Measurements from ENCODE around the gene PTPRN2. TPM values are rescaled to one million over a fixed set of nuclear protein-coding genes. Genes with fewer than 3 reads are reported as not detected.

Gene PTPRN2
- total RNA-seq, 1 experiment from 2014 or later, result 0.11 TPM

DNA sequence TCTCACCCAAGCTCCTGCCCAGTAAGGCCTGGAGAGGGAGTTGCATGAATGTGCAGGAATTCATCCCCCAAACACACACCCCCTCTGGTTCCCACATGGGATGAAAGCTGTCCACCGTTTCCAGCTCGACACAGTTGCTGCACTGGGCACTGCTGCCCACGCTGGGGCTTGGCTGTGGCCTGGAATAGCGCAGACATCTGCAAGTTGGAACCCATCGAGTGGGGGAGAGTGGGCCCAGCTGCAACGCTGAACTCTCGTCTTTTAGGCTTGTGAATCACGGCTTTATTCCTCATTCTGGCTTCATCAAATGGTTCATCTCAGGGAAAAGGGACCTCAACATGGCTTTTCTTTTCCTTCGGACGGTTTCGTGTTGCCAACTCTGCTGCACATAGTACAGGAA lies 986.1 kb downstream of the PTPRN2 start:
- Histone ChIP-seq H3K4me1 (ENCODE audit: insufficient read depth, low read length, poor library complexity, severe bottlenecking) (no peaks in the 10 kb centered on the region), H3K27ac (ENCODE audit: low read depth, low read length, poor library complexity, severe bottlenecking) (no peak overlapping the region), H3K36me3 (ENCODE audit: insufficient read depth, low read length, poor library complexity, severe bottlenecking) (no peaks in the 10 kb centered on the region), H3K27me3 (replicated peaks; ENCODE audit: insufficient read depth, low read depth, low read length, poor library complexity) (no peaks in the 10 kb centered on the region), H3K9me3 (ENCODE audit: low read depth, low read length, poor library complexity, severe bottlenecking) (no peaks in the 10 kb centered on the region), H3K4me3 (ENCODE audit: low read depth, low read length, poor library complexity, severe bottlenecking) (no peak overlapping the region)
- BruUV-seq (replicated peaks), result no TSS peak
- intact Hi-C loops (cut with micrococcal nuclease; ENCODE audit: unreplicated experiment), result no loop called here
- POLR2A ChIA-PET (ENCODE audit: low non-redundant PET), result no interaction called here
- no peak for TF ChIP-seq EZH2 (IDR thresholded peaks at IDR 0.05; ENCODE audit: borderline replicate concordance, low read depth, low read length, poor library complexity, severe bottlenecking)
- TF ChIP-seq, protein P1, sequence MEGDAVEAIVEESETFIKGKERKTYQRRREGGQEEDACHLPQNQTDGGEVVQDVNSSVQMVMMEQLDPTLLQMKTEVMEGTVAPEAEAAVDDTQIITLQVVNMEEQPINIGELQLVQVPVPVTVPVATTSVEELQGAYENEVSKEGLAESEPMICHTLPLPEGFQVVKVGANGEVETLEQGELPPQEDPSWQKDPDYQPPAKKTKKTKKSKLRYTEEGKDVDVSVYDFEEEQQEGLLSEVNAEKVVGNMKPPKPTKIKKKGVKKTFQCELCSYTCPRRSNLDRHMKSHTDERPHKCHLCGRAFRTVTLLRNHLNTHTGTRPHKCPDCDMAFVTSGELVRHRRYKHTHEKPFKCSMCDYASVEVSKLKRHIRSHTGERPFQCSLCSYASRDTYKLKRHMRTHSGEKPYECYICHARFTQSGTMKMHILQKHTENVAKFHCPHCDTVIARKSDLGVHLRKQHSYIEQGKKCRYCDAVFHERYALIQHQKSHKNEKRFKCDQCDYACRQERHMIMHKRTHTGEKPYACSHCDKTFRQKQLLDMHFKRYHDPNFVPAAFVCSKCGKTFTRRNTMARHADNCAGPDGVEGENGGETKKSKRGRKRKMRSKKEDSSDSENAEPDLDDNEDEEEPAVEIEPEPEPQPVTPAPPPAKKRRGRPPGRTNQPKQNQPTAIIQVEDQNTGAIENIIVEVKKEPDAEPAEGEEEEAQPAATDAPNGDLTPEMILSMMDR (conservative IDR thresholded peaks at IDR 0.05; ENCODE audit: low read depth, low read length), result no peak
- no peak for DNase-seq (ENCODE audit: low spot score)
- CTCF ChIA-PET, result no interaction called here

DNA sequence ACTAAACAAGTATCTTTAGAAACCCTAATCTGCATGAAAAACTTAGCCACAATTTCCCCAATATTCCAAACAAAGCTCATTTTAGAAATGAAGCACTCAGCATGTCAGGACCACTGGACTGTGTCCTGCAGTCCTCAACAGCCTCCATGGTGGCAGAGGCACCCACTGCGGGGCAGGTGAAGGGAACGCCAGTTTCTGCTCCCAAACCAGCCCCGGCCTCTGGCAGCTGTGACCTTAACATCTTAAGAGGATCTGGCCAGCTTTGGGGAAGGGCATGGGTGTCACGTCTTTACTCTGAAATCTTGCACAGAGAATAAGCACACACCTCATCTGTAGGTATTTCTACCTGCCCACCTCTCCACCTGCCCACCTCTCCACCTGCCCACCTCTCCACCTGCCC lies 988.1 kb downstream of the PTPRN2 start:
- no peak for TF ChIP-seq EZH2 (IDR thresholded peaks at IDR 0.05; ENCODE audit: borderline replicate concordance, low read depth, low read length, poor library complexity, severe bottlenecking)
- TF ChIP-seq, protein P1 (conservative IDR thresholded peaks at IDR 0.05; ENCODE audit: low read depth, low read length), result no peak
- ChIA-PET POLR2A (ENCODE audit: low non-redundant PET) (no interaction called here), CTCF (no interaction called here)
- H3K27ac ChIP-seq (ENCODE audit: low read depth, low read length, poor library complexity, severe bottlenecking), result no peak overlapping the region
- no TSS peak for BruUV-seq (replicated peaks)
- no peaks in the 10 kb centered on the region for H3K9me3 ChIP-seq (ENCODE audit: low read depth, low read length, poor library complexity, severe bottlenecking)
- H3K36me3 ChIP-seq (ENCODE audit: insufficient read depth, low read length, poor library complexity, severe bottlenecking), result no peaks in the 10 kb centered on the region
- H3K4me3 ChIP-seq (ENCODE audit: low read depth, low read length, poor library complexity, severe bottlenecking), result no peak overlapping the region
- no peaks in the 10 kb centered on the region for H3K27me3 ChIP-seq (replicated peaks; ENCODE audit: insufficient read depth, low read depth, low read length, poor library complexity)
- no peaks in the 10 kb centered on the region for H3K4me1 ChIP-seq (ENCODE audit: insufficient read depth, low read length, poor library complexity, severe bottlenecking)
- no peak for DNase-seq (ENCODE audit: low spot score)
- intact Hi-C loops (cut with micrococcal nuclease; ENCODE audit: unreplicated experiment), result no loop called here

DNA sequence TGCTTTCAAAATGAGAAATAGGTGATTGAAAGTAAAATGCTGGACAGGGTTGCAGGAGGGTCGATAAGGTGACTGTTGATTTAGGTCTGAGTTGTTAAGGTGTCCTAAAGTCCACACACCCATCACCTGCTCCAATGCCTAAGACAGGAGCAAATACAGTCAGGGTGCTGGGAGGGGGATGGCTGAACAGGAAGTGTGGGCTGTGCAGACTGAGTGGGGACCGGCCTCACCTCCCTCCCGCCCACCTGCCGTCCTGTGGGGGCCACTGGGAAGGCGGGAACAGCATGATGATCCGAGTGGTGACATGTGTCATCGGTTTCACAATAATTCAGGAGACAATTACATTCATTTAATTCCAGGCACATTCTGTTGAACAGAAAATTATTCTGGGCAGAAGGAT lies 990.1 kb downstream of the PTPRN2 start:
- no peaks in the 10 kb centered on the region for H3K9me3 ChIP-seq (ENCODE audit: low read depth, low read length, poor library complexity, severe bottlenecking)

More for the DNA sequence above, 990.1 kb downstream of the PTPRN2 start:
- H3K4me3 ChIP-seq (ENCODE audit: low read depth, low read length, poor library complexity, severe bottlenecking), result no peak overlapping the region
- DNase-seq (ENCODE audit: low spot score), result no peak
- no peaks in the 10 kb centered on the region for H3K36me3 ChIP-seq (ENCODE audit: insufficient read depth, low read length, poor library complexity, severe bottlenecking)
- no peak for TF ChIP-seq EZH2 (IDR thresholded peaks at IDR 0.05; ENCODE audit: borderline replicate concordance, low read depth, low read length, poor library complexity, severe bottlenecking)
- TF ChIP-seq, protein P1 (conservative IDR thresholded peaks at IDR 0.05; ENCODE audit: low read depth, low read length), result no peak
- intact Hi-C loops (cut with micrococcal nuclease; ENCODE audit: unreplicated experiment), result no loop called here
- H3K4me1 ChIP-seq (ENCODE audit: insufficient read depth, low read length, poor library complexity, severe bottlenecking), result no peaks in the 10 kb centered on the region
- H3K27ac ChIP-seq (ENCODE audit: low read depth, low read length, poor library complexity, severe bottlenecking), result no peak overlapping the region
- ChIA-PET CTCF (no interaction called here), POLR2A (ENCODE audit: low non-redundant PET) (no interaction called here)
- BruUV-seq (replicated peaks), result no TSS peak
- H3K27me3 ChIP-seq (replicated peaks; ENCODE audit: insufficient read depth, low read depth, low read length, poor library complexity), result no peaks in the 10 kb centered on the region

All from A673 (cell line).